IMR-90 (cell line): ENCODE measurements around the gene GJC2. TPM values are rescaled to one million over a fixed set of nuclear protein-coding genes. Genes with fewer than 3 reads are reported as not detected.

Experiments used
- ATAC-seq: fragments of 200-7000 bp; cut with Tn5 transposase; 2 replicates; pipeline ENCODE4 v1.9.1; 2020; ENCODE audit warnings: low read depth, mild to moderate bottlenecking, moderate library complexity
- BruUV-seq: library from RNA; stranded (reverse); fragments of 400-500 nt; replicated peaks from 2 replicates; lab custom pipeline; 2021; lab: Mats Ljungman, UMichigan
- CTCF ChIA-PET: fragments of 300-600 bp; formaldehyde crosslinking; extraction: SDS; loops from one replicate; lab custom pipeline; 2021; ENCODE audit warnings: antibody characterized with exemption; lab: Yijun Ruan, JAX
- POLR2A ChIA-PET: fragments of 300-600 bp; sonication (Branson Sonifier 250); formaldehyde crosslinking; loops from one replicate; lab custom pipeline; 2022; ENCODE audit warnings: antibody characterized with exemption; ENCODE audit not compliant: unreplicated experiment; lab: Charles Lee
- DNase-seq: peaks from one replicate; pipeline ENCODE4 v3.0.0; 2013
- H2AFZ ChIP-seq: replicated peaks from 2 replicates; pipeline ENCODE3; 2013; ENCODE audit warnings: low read length, mild to moderate bottlenecking; ENCODE audit not compliant: poor library complexity
- H2AK5ac ChIP-seq: 2 replicates; pipeline ENCODE4 v1.6.1; 2013; ENCODE audit warnings: low read depth, low read length, inconsistent platforms
- H2AK9ac ChIP-seq: replicated peaks from 2 replicates; pipeline ENCODE3; 2013; ENCODE audit warnings: mild to moderate bottlenecking, low read depth, low read length, moderate library complexity; ENCODE audit not compliant: poor library complexity
- H2BK120ac ChIP-seq: 2 replicates; pipeline ENCODE4 v1.6.1; 2013; ENCODE audit warnings: low read depth, low read length, inconsistent platforms
- H2BK15ac ChIP-seq: 3 replicates; pipeline ENCODE4 v1.6.1; 2013; ENCODE audit warnings: low read depth, low read length, inconsistent platforms
- H2BK20ac ChIP-seq: 2 replicates; pipeline ENCODE4 v1.6.1; 2013; ENCODE audit warnings: low read depth, mild to moderate bottlenecking, inconsistent platforms, low read length, moderate library complexity
- H2BK5ac ChIP-seq: 2 replicates; pipeline ENCODE4 v1.6.1; 2013; ENCODE audit warnings: mild to moderate bottlenecking, low read depth, low read length, inconsistent platforms; ENCODE audit not compliant: poor library complexity, severe bottlenecking
- H3K14ac ChIP-seq: replicated peaks from 2 replicates; pipeline ENCODE4 v1.6.1; 2013; ENCODE audit warnings: low read depth, low read length, inconsistent platforms
- H3K18ac ChIP-seq: 2 replicates; pipeline ENCODE4 v1.6.1; 2013; ENCODE audit warnings: low read depth, low read length, control low read depth
- H3K23ac ChIP-seq: 2 replicates; pipeline ENCODE4 v1.6.1; 2013; ENCODE audit warnings: low read depth, low read length, inconsistent platforms
- H3K27ac ChIP-seq: 2 replicates; pipeline ENCODE4 v1.5.1; 2013; ENCODE audit warnings: mild to moderate bottlenecking, control low read depth, low read length; ENCODE audit not compliant: insufficient read depth
- H3K27me3 ChIP-seq: 2 replicates; pipeline ENCODE4 v1.6.1; 2013; ENCODE audit warnings: low read length; ENCODE audit not compliant: control insufficient read depth, insufficient read depth
- H3K36me3 ChIP-seq: 2 replicates; pipeline ENCODE4 v1.6.1; 2013; ENCODE audit warnings: low read length, mixed read lengths; ENCODE audit not compliant: control insufficient read depth, insufficient read depth
- H3K4ac ChIP-seq: 2 replicates; pipeline ENCODE4 v1.6.1; 2013; ENCODE audit warnings: low read depth, low read length, inconsistent platforms
- H3K4me1 ChIP-seq: 2 replicates; pipeline ENCODE4 v1.6.1; 2013; ENCODE audit warnings: low read length, mixed read lengths; ENCODE audit not compliant: control insufficient read depth, insufficient read depth
- H3K4me2 ChIP-seq: 2 replicates; pipeline ENCODE4 v1.6.1; 2013; ENCODE audit warnings: low read depth, mild to moderate bottlenecking, control low read depth, low read length, moderate library complexity
- H3K4me3 ChIP-seq: 2 replicates; pipeline ENCODE4 v1.5.1; 2013; ENCODE audit warnings: low read depth, mild to moderate bottlenecking, control low read depth, low read length, moderate library complexity; ENCODE audit not compliant: insufficient read depth
- H3K56ac ChIP-seq: 2 replicates; pipeline ENCODE4 v1.6.1; 2013; ENCODE audit warnings: low read length, inconsistent platforms; ENCODE audit not compliant: insufficient read depth; ENCODE audit errors: extremely low read depth
- H3K79me1 ChIP-seq, 2 experiments: 2 replicates each; pipeline ENCODE4 v1.6.1; 2013; ENCODE audit warnings: low read length in 2 of 2, inconsistent platforms in 1 of 2, low read depth in 1 of 2
- H3K9ac ChIP-seq: 2 replicates; pipeline ENCODE4 v1.6.1; 2013; ENCODE audit warnings: low read depth, low read length, control low read depth
- H3K9me1 ChIP-seq: 2 replicates; pipeline ENCODE4 v1.6.1; 2013; ENCODE audit warnings: low read length, inconsistent platforms; ENCODE audit not compliant: insufficient read depth
- H3K9me3 ChIP-seq: 2 replicates; pipeline ENCODE4 v1.6.1; 2013; ENCODE audit warnings: low read length; ENCODE audit not compliant: control insufficient read depth, insufficient read depth
- H4K20me1 ChIP-seq: 2 replicates; pipeline ENCODE4 v1.6.1; 2013; ENCODE audit warnings: low read length, inconsistent platforms; ENCODE audit not compliant: insufficient read depth
- H4K5ac ChIP-seq: 2 replicates; pipeline ENCODE4 v1.6.1; 2013; ENCODE audit warnings: mild to moderate bottlenecking, low read depth, low read length, control low read depth
- H4K8ac ChIP-seq, 2 experiments: 2 replicates each; pipeline ENCODE4 v1.6.1; 2013; ENCODE audit warnings: low read depth in 2 of 2, low read length in 2 of 2, control low read depth in 1 of 2, inconsistent platforms in 1 of 2
- H4K91ac ChIP-seq: 2 replicates; pipeline ENCODE4 v1.6.1; 2013; ENCODE audit warnings: low read depth, low read length, inconsistent platforms; ENCODE audit not compliant: insufficient read depth
- CEBPB ChIP-seq: IDR thresholded peaks from 2 replicates; pipeline ENCODE4 v1.6.1; 2012; ENCODE audit warnings: low read depth, low read length, improper control_type of control experiment
- FOS ChIP-seq: fragments of 150-350 bp; IDR thresholded peaks from 2 replicates; pipeline ENCODE4 v1.6.1; 2016; ENCODE audit warnings: low read depth, low read length
- MAFK ChIP-seq: IDR thresholded peaks from 2 replicates; pipeline ENCODE4 v1.6.1; 2012; ENCODE audit warnings: low read depth, low read length, improper control_type of control experiment
- MAZ ChIP-seq: IDR thresholded peaks from 2 replicates; pipeline ENCODE4 v1.6.1; 2012; ENCODE audit warnings: low read depth, mild to moderate bottlenecking, low read length, improper control_type of control experiment, moderate library complexity, borderline replicate concordance
- MXI1 ChIP-seq: IDR thresholded peaks from 2 replicates; pipeline ENCODE4 v1.6.1; 2012; ENCODE audit warnings: low read depth, mild to moderate bottlenecking, low read length, moderate library complexity, borderline replicate concordance
- NFE2L2 ChIP-seq: fragments of 150-350 bp; IDR thresholded peaks from 2 replicates; pipeline ENCODE4 v1.6.1; 2016; ENCODE audit warnings: low read depth, mild to moderate bottlenecking, low read length
- POLR2A ChIP-seq: IDR thresholded peaks from 2 replicates; pipeline ENCODE4 v1.6.1; 2012; ENCODE audit warnings: mild to moderate bottlenecking, low read depth, low read length
- RCOR1 ChIP-seq: IDR thresholded peaks from 2 replicates; pipeline ENCODE4 v1.6.1; 2012; ENCODE audit warnings: mild to moderate bottlenecking, low read length, improper control_type of control experiment; ENCODE audit not compliant: insufficient replicate concordance
- SMC3 ChIP-seq: fragments of 150-350 bp; IDR thresholded peaks from 2 replicates; pipeline ENCODE4 v1.6.1; 2016; ENCODE audit warnings: low read depth, mild to moderate bottlenecking, antibody characterized with exemption, low read length, moderate library complexity
- WGBS, 2 experiments: methylation state at CpG; one replicate each; pipeline versions ENCODE4 v1.1.5 to v1.1.7; 2013; ENCODE audit warnings: missing lambda C conversion rate in 2 of 2; ENCODE audit not compliant: insufficient read length in 1 of 2; ENCODE audit errors: extremely low coverage in 2 of 2; 5-methylcytosine and 5-hydroxymethylcytosine counted together
- dilution Hi-C: fragments of 300-500 bp; cut with HindIII; formaldehyde crosslinking; loops from one replicate; pipeline ENCODE4 v1.14.3; 2018; ENCODE audit warnings: low sequenced_read_pairs; ENCODE audit not compliant: unreplicated experiment
- in situ Hi-C: fragments of 300-500 bp; cut with MboI; formaldehyde crosslinking; loops from 3 replicates; pipeline ENCODE4 v1.14.3; 2019; ENCODE audit warnings: low sequenced_read_pairs, inconsistent platforms, mixed read lengths
- intact Hi-C: fragments of 100-400 bp; cut with micrococcal nuclease; formaldehyde crosslinking; loops from 2 replicates; pipeline ENCODE4 v1.10.0; 2022
- polyA plus RNA-seq, 3 experiments: library from polyadenylated mRNA; depleted of rRNA; stranded (reverse); fragments of >200 nt; gene quantifications; 2 replicates each; pipeline ENCODE4 v1.2.3, GENCODE V29; 2012; ENCODE audit warnings: low replicate concordance in 1 of 3
- total RNA-seq: library from RNA; depleted of rRNA; stranded (reverse); fragments of >200 nt; gene quantifications from 2 replicates; pipeline ENCODE4 v1.2.3, GENCODE V29; 2012
- TF ChIP-seq, protein P1 (sequence below): fragments of 150-350 bp; IDR thresholded peaks from 2 replicates; pipeline ENCODE4 v1.6.1; 2017; ENCODE audit warnings: mild to moderate bottlenecking, antibody characterized with exemption, low read length, low read depth

GJC2 gene
- total and polyA plus RNA-seq, 2 of the 4 experiments (the other 2 are of a cell fraction), result 1.1 to 1.7 TPM

DNA sequence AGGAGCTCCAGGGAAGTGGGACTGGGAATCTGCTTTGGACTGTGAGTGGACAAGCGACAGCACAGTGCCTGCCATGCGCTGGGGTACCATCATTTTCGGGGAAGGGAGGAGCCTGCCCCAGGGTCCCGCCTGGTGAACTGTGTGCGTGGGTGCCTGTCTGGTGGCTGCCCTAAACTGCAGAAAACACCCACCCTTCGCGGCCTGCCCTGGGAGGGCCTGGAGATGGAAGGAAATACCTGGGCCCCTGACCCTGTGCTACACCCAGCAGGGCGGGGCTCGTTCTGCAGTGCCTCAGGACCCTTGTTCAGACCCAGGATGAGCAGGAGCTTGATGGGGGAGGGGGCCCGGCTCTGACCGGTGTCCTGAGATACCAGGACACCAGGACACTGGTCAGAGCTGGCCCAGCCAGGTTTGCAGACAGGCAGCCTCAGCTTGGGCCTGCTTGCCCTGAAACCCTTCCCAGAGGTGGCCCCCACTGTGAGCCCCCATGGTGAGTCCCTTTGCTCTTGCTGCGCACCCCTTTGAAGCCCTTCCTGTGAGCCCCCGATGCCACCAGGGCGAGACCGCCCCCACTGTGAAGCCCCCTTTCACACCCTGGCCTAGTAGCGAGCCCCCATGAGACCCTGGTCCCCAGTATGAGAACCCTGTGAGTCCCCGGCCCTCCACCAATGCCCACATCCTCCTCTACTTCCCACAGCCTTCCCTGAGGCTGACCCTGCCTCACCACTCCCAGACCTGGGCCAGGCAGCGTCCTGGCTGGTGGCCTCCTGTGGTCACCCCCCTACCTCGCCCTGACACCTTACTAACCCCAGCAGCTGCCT is 2.6 kb downstream of the GJC2 start:
- WGBS, 2 experiments, result 100% methylated on average over 7 of the region's 19 CpGs; no CpG with 5 or more reads in 1 of the 2 experiments
- Histone ChIP-seq H3K79me1 (peaks cover 14 to 47% of the 10 kb centered on the region in 2 experiments), H4K91ac (no peak overlapping the region), H3K4me2 (no peak overlapping the region), H2AK9ac (no peak overlapping the region), H3K36me3 (peaks cover 4% of the 10 kb centered on the region; the same call in 1 of the 2 replicates), H3K4me1 (peaks cover 23% of the 10 kb centered on the region), H3K9ac (no peak overlapping the region), H3K56ac (no peak overlapping the region), H3K14ac (no peak overlapping the region), H2BK120ac (no peak overlapping the region), H4K20me1 (peaks cover 7% of the 10 kb centered on the region; the same call in 1 of the 2 replicates), H3K4me3 (no peak overlapping the region), H4K8ac (no peak overlapping the region), H3K9me1 (peaks cover 16% of the 10 kb centered on the region), H2AFZ (no peak overlapping the region), H2AK5ac (no peak overlapping the region), H3K23ac (no peak overlapping the region), H3K27ac (peak overlapping the region; percentile 3; the same call in 1 of the 2 replicates), H2BK5ac (no peak overlapping the region), H3K9me3 (no peaks in the 10 kb centered on the region), H3K4ac (no peak overlapping the region), H2BK20ac (no peak overlapping the region), H3K27me3 (no peaks in the 10 kb centered on the region), H4K5ac (no peak overlapping the region), H3K18ac (no peak overlapping the region), H2BK15ac (no peak overlapping the region)
- dilution Hi-C loops, result no loop called here
- intact Hi-C loops, result no loop called here
- ATAC-seq (no peak), DNase-seq (no peak)
- ChIA-PET POLR2A (no interaction called here), CTCF (no interaction called here)
- BruUV-seq, result no TSS peak
- in situ Hi-C loops, result no loop called here
- TF ChIP-seq MAFK (no peak), RCOR1 (no peak), POLR2A (no peak), NFE2L2 (no peak), FOS (no peak), SMC3 (no peak), CEBPB (no peak), MAZ (no peak), MXI1 (no peak)
- TF ChIP-seq, protein P1, sequence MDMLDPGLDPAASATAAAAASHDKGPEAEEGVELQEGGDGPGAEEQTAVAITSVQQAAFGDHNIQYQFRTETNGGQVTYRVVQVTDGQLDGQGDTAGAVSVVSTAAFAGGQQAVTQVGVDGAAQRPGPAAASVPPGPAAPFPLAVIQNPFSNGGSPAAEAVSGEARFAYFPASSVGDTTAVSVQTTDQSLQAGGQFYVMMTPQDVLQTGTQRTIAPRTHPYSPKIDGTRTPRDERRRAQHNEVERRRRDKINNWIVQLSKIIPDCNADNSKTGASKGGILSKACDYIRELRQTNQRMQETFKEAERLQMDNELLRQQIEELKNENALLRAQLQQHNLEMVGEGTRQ, result no peak
